Endothelial cell of umbilical vein (primary cell): Measurements from ENCODE around the gene NUP107.

ENCODE experiments used
- EZH2 ChIP-seq: IDR thresholded peaks from 2 replicates; pipeline ENCODE4 v1.6.1; 2012; ENCODE audit warnings: borderline replicate concordance, low read depth, mild to moderate bottlenecking, moderate library complexity, low read length, inconsistent platforms; ENCODE audit not compliant: severe bottlenecking
- GATA2 ChIP-seq: IDR thresholded peaks from 2 replicates; pipeline ENCODE4 v1.7.0; 2011; ENCODE audit warnings: low read depth, mild to moderate bottlenecking, moderate library complexity, mixed read lengths, low read length; ENCODE audit not compliant: insufficient read length, insufficient read depth
- JUN ChIP-seq: IDR thresholded peaks from 2 replicates; pipeline ENCODE4 v1.6.1; 2011; ENCODE audit warnings: borderline replicate concordance, low read depth; ENCODE audit not compliant: insufficient read length, insufficient read depth
- MYC ChIP-seq: IDR thresholded peaks from one replicate; pipeline ENCODE4 v1.6.1; 2011; ENCODE audit warnings: mild to moderate bottlenecking, low read depth, low read length
- POLR2A ChIP-seq: IDR thresholded peaks from 2 replicates; pipeline ENCODE4 v1.6.1; 2012; ENCODE audit warnings: low read depth, mild to moderate bottlenecking, control low read depth, low read length
- POLR2AphosphoS5 ChIP-seq: IDR thresholded peaks from 2 replicates; pipeline ENCODE4 v1.6.1; 2012; ENCODE audit warnings: low read depth, mild to moderate bottlenecking, control low read depth, low read length, moderate library complexity; ENCODE audit not compliant: insufficient read depth
- TF ChIP-seq, protein P1 (sequence below), 2 donors: IDR thresholded peaks; 1 replicate in 1 of 2; 2 replicates in 1 of 2; pipeline ENCODE4 v1.5.1; 2011; ENCODE audit warnings: low read length in 2 of 2, mild to moderate bottlenecking in 2 of 2, moderate library complexity in 2 of 2, control low read depth in 1 of 2, inconsistent platforms in 1 of 2, low read depth in 1 of 2; ENCODE audit not compliant: insufficient read depth in 1 of 2; ENCODE audit errors: extremely low read depth in 1 of 2

DNA sequence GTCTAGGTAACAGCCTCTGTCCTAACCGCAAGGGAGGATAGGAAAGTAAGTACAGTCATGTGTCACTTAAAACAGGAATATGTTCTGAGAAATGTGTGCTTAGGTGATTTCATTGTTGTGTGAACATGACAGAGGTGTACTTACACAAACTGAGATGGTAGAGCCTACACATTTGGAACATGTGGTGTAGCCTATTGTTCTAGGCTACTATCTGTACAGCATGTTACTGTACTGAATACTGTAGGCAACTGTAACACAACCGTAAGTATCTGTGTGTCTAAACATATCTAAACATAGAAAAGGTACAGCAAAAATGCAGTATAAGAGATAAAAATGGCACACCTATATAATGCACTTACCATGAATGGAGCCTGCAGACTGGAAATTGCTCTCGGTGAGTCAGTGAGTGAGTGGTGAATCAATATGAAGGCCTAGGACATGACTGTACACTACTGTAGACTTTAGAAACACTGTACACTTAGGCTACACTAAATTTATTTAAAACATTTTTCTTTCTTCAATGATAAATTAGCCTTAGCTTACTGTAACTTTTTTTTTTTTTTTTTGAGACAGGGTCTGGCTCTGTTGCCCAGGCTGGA lies 108.0 kb downstream of the NUP107 start:
- TF ChIP-seq, protein P1, sequence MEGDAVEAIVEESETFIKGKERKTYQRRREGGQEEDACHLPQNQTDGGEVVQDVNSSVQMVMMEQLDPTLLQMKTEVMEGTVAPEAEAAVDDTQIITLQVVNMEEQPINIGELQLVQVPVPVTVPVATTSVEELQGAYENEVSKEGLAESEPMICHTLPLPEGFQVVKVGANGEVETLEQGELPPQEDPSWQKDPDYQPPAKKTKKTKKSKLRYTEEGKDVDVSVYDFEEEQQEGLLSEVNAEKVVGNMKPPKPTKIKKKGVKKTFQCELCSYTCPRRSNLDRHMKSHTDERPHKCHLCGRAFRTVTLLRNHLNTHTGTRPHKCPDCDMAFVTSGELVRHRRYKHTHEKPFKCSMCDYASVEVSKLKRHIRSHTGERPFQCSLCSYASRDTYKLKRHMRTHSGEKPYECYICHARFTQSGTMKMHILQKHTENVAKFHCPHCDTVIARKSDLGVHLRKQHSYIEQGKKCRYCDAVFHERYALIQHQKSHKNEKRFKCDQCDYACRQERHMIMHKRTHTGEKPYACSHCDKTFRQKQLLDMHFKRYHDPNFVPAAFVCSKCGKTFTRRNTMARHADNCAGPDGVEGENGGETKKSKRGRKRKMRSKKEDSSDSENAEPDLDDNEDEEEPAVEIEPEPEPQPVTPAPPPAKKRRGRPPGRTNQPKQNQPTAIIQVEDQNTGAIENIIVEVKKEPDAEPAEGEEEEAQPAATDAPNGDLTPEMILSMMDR (IDR thresholded peaks at IDR 0.05; ENCODE audit: extremely low read depth in 1 of 2, insufficient read depth in 1 of 2, low read depth in 1 of 2, low read length in 2 of 2) = no peak
- TF ChIP-seq EZH2 (no peak), POLR2A (no peak), POLR2AphosphoS5 (no peak), MYC (no peak), JUN (no peak), GATA2 (no peak)
